ENCODE measurements around the gene PRSS3. TPM values are rescaled to one million over a fixed set of nuclear protein-coding genes. Genes with fewer than 3 reads are reported as not detected.
"Not testable (repeated sequence)": the region's sequence is repeated elsewhere in the genome, so short reads cannot be mapped to it uniquely, and the experiment has no call there.

PRSS3 gene
- total RNA-seq, 1 donor from 2014 or later: not detected

DNA sequence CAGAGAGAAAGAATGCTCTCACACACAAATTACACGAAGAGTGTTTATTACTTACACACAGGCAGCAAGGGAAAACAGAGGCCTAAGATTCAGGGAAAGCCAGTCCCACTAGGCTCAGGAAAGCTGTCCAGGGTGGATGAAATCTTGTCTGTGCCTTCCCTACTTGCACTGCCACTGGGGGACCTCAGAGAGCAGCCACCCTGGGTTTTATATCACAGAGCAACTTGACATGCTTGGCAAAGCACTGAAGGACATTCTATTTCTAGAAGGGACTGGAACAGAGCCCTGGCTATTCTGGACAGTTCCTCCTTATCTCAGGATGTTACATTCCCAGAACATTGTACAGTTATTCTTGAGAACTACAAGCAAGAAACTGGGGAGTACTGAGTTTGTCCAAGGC lies 7.5 kb upstream of the PRSS3 start:
- TF ChIP-seq CTCF (IDR thresholded peaks at IDR 0.05; ENCODE audit: partially characterized antibody, unreplicated experiment): no peak
- H3K27ac Mint-ChIP-seq (ENCODE audit: unreplicated experiment): no peak overlapping the region
- H3K4me1 Mint-ChIP-seq (ENCODE audit: low read depth, unreplicated experiment): no peaks in the 10 kb centered on the region
- no peak overlapping the region for H3K4me3 Mint-ChIP-seq (ENCODE audit: unreplicated experiment)
- no peaks in the 10 kb centered on the region for H3K36me3 Mint-ChIP-seq (ENCODE audit: unreplicated experiment)
- DNase-seq: no peak
- peaks cover 6% of the 10 kb centered on the region for H3K27me3 Mint-ChIP-seq (ENCODE audit: unreplicated experiment)
- H3K9me3 Mint-ChIP-seq (ENCODE audit: unreplicated experiment): no peaks in the 10 kb centered on the region

- not testable (repeated sequence) for H3K27ac Mint-ChIP-seq (ENCODE audit: unreplicated experiment); H3K36me3 Mint-ChIP-seq (ENCODE audit: unreplicated experiment); H3K4me3 Mint-ChIP-seq (ENCODE audit: unreplicated experiment); DNase-seq; H3K27me3 Mint-ChIP-seq (ENCODE audit: unreplicated experiment); H3K4me1 Mint-ChIP-seq (ENCODE audit: low read depth, unreplicated experiment); H3K9me3 Mint-ChIP-seq (ENCODE audit: unreplicated experiment)
Measured at GRCh38 chr9:33789429-33789828, 5.9 kb upstream of the PRSS3 start.

DNA sequence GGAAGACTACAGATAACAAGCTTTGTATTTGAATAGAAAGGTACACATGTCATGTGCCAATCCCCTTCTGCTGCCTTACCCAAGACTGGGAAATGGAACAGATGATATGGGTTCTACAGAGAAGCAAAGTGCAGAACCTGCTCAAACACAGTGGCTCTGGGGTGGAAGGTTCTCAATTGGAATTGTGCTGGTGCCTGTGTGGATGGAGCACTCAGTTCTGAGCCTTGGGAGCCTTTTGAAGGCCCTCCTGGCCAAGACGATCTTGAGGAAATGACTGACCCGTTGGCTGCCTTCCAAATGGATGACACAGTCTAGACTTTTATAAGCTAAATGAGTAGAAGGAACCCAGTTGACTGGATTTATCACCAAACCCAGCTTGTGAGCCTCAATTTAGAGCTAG lies 4.2 kb upstream of the PRSS3 start:
- Mint-ChIP-seq H3K4me3 (ENCODE audit: unreplicated experiment) (no peak overlapping the region), H3K36me3 (ENCODE audit: unreplicated experiment) (no peaks in the 10 kb centered on the region), H3K27ac (ENCODE audit: unreplicated experiment) (no peak overlapping the region), H3K4me1 (ENCODE audit: low read depth, unreplicated experiment) (no peaks in the 10 kb centered on the region), H3K9me3 (ENCODE audit: unreplicated experiment) (no peaks in the 10 kb centered on the region), H3K27me3 (ENCODE audit: unreplicated experiment) (peaks cover 6% of the 10 kb centered on the region)
- no peak for TF ChIP-seq CTCF (IDR thresholded peaks at IDR 0.05; ENCODE audit: partially characterized antibody, unreplicated experiment)
- DNase-seq: no peak

DNA sequence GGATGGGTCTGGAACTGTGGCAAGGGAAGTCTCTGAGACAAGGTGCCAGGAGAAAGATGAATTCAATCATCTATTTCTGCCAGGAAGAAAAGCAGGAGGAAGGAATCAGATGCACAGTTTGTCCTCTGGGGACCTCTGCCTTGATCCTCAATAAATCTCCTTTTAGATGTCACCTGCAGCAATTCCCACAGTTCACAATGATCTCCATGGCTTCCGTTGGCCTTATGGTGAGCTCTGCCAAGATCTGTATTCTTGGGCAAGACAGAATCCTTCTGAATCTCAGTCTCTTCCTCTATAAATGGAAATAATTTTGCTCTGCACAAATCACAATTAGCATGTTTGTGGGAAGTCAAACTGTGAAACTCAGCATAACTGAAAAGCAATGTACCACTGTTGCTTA lies 1.9 kb upstream of the PRSS3 start:
- DNase-seq; H3K9me3 Mint-ChIP-seq (ENCODE audit: unreplicated experiment); H3K4me3 Mint-ChIP-seq (ENCODE audit: unreplicated experiment); H3K4me1 Mint-ChIP-seq (ENCODE audit: low read depth, unreplicated experiment); H3K27me3 Mint-ChIP-seq (ENCODE audit: unreplicated experiment); H3K27ac Mint-ChIP-seq (ENCODE audit: unreplicated experiment); H3K36me3 Mint-ChIP-seq (ENCODE audit: unreplicated experiment): not testable (repeated sequence)

DNA sequence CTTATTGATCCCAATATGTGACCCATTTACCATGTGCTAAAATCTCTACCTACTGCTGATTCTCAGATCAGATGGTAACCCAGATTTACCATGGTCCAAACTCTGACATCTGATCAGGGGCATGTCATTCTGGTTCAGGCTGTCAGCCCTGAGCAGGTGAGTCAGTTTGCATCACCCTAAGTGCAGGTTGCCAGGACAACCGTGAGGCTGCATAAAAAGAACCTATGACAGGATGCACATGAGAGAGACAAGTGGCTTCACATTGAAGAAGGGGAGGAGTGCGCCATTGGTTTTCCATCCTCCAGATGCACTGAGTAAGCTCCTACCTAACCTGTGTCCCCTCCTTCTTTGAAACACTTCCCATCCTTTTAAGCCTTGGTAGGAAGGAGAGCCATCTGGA lies 801 bp upstream of the PRSS3 start:
- Mint-ChIP-seq H3K9me3 (ENCODE audit: unreplicated experiment) (peaks cover 4% of the 10 kb centered on the region), H3K4me1 (ENCODE audit: low read depth, unreplicated experiment) (no peaks in the 10 kb centered on the region), H3K4me3 (ENCODE audit: unreplicated experiment) (no peak overlapping the region), H3K36me3 (ENCODE audit: unreplicated experiment) (peaks cover 7% of the 10 kb centered on the region), H3K27me3 (ENCODE audit: unreplicated experiment) (peaks cover 7% of the 10 kb centered on the region), H3K27ac (ENCODE audit: unreplicated experiment) (no peak overlapping the region)
- DNase-seq: no peak
- no peak for TF ChIP-seq CTCF (IDR thresholded peaks at IDR 0.05; ENCODE audit: partially characterized antibody, unreplicated experiment)

GRCh38 chr9:33795819-33796218 lies 458 bp downstream of the PRSS3 start:
- H3K27ac Mint-ChIP-seq (ENCODE audit: unreplicated experiment): no peak overlapping the region
- DNase-seq: no peak
- H3K4me3 Mint-ChIP-seq (ENCODE audit: unreplicated experiment): no peak overlapping the region
- H3K27me3 Mint-ChIP-seq (ENCODE audit: unreplicated experiment): peaks cover 7% of the 10 kb centered on the region
- H3K36me3 Mint-ChIP-seq (ENCODE audit: unreplicated experiment): peaks cover 11% of the 10 kb centered on the region
- peaks cover 8% of the 10 kb centered on the region for H3K4me1 Mint-ChIP-seq (ENCODE audit: low read depth, unreplicated experiment)
- peaks cover 6% of the 10 kb centered on the region for H3K9me3 Mint-ChIP-seq (ENCODE audit: unreplicated experiment)
- TF ChIP-seq CTCF (IDR thresholded peaks at IDR 0.05; ENCODE audit: partially characterized antibody, unreplicated experiment): no peak

- not testable (repeated sequence) for H3K27ac Mint-ChIP-seq (ENCODE audit: unreplicated experiment); H3K9me3 Mint-ChIP-seq (ENCODE audit: unreplicated experiment); H3K4me1 Mint-ChIP-seq (ENCODE audit: low read depth, unreplicated experiment); H3K4me3 Mint-ChIP-seq (ENCODE audit: unreplicated experiment); DNase-seq; H3K27me3 Mint-ChIP-seq (ENCODE audit: unreplicated experiment)
- H3K36me3 Mint-ChIP-seq (ENCODE audit: unreplicated experiment): peaks cover 11% of the 10 kb centered on the region
Measured at GRCh38 chr9:33796679-33797078, 1.3 kb downstream of the PRSS3 start.

Measured in glutamatergic neuron (in vitro differentiated cells).